ENCODE measurements around the gene RYR2.

RYR2 gene

GRCh38 chr1:237568955-237569354 lies 527.0 kb downstream of the RYR2 start:
- Histone ChIP-seq H3K4me3 (no peak overlapping the region), H3K27ac (no peak overlapping the region)
- DNase-seq (ENCODE audit: low spot score): no peak
- TF ChIP-seq, protein P1, sequence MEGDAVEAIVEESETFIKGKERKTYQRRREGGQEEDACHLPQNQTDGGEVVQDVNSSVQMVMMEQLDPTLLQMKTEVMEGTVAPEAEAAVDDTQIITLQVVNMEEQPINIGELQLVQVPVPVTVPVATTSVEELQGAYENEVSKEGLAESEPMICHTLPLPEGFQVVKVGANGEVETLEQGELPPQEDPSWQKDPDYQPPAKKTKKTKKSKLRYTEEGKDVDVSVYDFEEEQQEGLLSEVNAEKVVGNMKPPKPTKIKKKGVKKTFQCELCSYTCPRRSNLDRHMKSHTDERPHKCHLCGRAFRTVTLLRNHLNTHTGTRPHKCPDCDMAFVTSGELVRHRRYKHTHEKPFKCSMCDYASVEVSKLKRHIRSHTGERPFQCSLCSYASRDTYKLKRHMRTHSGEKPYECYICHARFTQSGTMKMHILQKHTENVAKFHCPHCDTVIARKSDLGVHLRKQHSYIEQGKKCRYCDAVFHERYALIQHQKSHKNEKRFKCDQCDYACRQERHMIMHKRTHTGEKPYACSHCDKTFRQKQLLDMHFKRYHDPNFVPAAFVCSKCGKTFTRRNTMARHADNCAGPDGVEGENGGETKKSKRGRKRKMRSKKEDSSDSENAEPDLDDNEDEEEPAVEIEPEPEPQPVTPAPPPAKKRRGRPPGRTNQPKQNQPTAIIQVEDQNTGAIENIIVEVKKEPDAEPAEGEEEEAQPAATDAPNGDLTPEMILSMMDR (IDR thresholded peaks at IDR 0.05): no peak

DNA sequence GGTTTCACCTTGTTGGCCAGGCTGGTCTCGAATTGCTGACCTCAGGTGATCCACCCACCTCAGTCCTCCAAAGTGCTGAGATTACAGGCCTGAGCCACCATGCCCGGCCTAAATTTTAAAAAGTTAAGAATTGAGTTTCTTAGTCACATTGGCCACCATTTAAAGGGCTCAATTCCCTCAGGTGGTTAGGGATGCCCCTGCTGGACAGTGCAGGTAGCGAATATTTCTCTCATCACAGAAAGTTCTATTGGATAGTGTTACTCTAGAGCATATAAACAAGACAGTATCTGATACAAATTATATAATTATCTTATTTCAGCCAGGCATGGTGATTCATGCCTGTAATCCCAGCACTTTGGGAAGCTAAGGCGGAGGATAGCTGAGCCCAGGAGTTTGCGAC lies 528.5 kb downstream of the RYR2 start:
- H3K4me3 ChIP-seq: no peak overlapping the region
- no peak overlapping the region for H3K27ac ChIP-seq
- TF ChIP-seq, protein P1 (IDR thresholded peaks at IDR 0.05): no peak
- DNase-seq (ENCODE audit: low spot score): no peak

DNA sequence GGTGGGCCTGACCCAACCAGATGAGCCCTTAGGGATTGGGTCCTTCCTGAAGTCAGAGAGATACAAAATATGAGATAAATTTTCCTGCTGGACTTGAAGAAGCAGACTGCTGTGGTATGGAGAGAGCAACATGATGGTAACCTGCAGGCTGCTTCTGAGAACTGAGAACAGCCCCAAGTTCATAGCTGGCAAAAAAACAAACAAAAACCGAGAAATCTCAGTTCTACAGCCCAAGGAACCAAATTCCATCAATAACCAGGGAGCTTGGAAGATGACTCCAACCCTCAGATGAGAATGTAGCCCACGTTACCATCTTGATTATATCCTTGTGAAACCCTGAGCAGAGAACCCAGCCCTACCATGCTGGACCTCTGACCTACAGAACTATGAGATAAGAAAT lies 532.6 kb downstream of the RYR2 start:
- no peak overlapping the region for H3K27ac ChIP-seq
- TF ChIP-seq, protein P1 (IDR thresholded peaks at IDR 0.05): no peak
- H3K4me3 ChIP-seq: no peak overlapping the region
- DNase-seq (ENCODE audit: low spot score): no peak

GRCh38 chr1:237578540-237578939 lies 536.6 kb downstream of the RYR2 start:
- TF ChIP-seq, protein P1 (IDR thresholded peaks at IDR 0.05): no peak
- DNase-seq (ENCODE audit: low spot score): no peak
- no peak overlapping the region for H3K4me3 ChIP-seq
- no peak overlapping the region for H3K27ac ChIP-seq

- TF ChIP-seq, protein P1 (IDR thresholded peaks at IDR 0.05): no peak
- no peak overlapping the region for H3K27ac ChIP-seq
- H3K4me3 ChIP-seq: no peak overlapping the region
- DNase-seq (ENCODE audit: low spot score): no peak
Measured at GRCh38 chr1:237580726-237581125, 538.7 kb downstream of the RYR2 start.

GRCh38 chr1:237583270-237583669 lies 541.3 kb downstream of the RYR2 start:
- DNase-seq (ENCODE audit: low spot score): no peak
- TF ChIP-seq, protein P1 (IDR thresholded peaks at IDR 0.05): no peak
- no peak overlapping the region for H3K27ac ChIP-seq
- no peak overlapping the region for H3K4me3 ChIP-seq

DNA sequence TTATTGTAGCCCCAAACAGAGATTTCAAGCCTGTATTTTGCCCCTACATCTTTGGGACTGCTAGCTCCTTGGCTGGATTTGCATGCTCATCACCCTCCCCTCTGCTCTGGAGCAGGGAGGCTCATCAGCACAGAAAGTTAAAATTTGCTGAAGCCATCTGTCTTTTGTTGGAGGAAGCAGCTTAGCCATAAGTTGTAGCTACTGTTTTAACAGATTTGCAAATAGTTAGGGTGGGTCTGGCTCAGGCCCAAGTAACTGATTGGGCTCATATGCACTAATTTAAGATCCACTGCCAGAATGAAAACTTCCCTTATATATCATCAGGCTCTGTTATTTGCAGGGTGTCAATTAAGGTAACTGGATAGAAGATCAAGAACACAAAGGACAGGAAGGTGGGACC lies 541.8 kb downstream of the RYR2 start:
- Histone ChIP-seq H3K4me3 (no peak overlapping the region), H3K27ac (no peak overlapping the region)
- TF ChIP-seq, protein P1 (IDR thresholded peaks at IDR 0.05): no peak
- DNase-seq (ENCODE audit: low spot score): no peak
